Stomach (tissue), 4 donors: ENCODE results near the gene MRPL53.

Source experiments
- EP300 ChIP-seq: sonication (generic); formaldehyde crosslinking; IDR thresholded peaks from one replicate; pipeline ENCODE4 v1.6.1; 2017; ENCODE audit warnings: antibody characterized with exemption
- POLR2A ChIP-seq, 4 donors: fragments of 450-650 bp; IDR thresholded peaks; one replicate each; pipeline ENCODE4 v1.6.1; 2016; ENCODE audit warnings: antibody characterized with exemption in 4 of 4, control low read depth in 2 of 4, mild to moderate bottlenecking in 1 of 4, moderate library complexity in 1 of 4
- POLR2AphosphoS5 ChIP-seq, 3 donors: sonication (generic); formaldehyde crosslinking; IDR thresholded peaks; one replicate each; pipeline ENCODE4 v1.6.1; 2016; ENCODE audit warnings: antibody characterized with exemption in 3 of 3
- TF ChIP-seq, protein P1 (sequence below), 7 experiments: fragments of 450-650 bp in 4 of 7; fragments of 200-600 bp in 3 of 7; sonication (generic) in 3 of 7; IDR thresholded peaks; one replicate each; pipeline ENCODE4 v1.5.1; 2016 to 2019; ENCODE audit warnings: antibody characterized with exemption in 7 of 7, control low read depth in 2 of 7, mild to moderate bottlenecking in 1 of 7

GRCh38 chr2:74457549-74458131 lies 14.8 kb downstream of the MRPL53 start:
- TF ChIP-seq POLR2A (IDR thresholded peaks at IDR 0.05) (peak in 2 of 4 donors; percentile 66 to 71), POLR2AphosphoS5 (IDR thresholded peaks at IDR 0.05) (peak in 2 of 3 donors; percentile 66 to 85), EP300 (no peak)
- TF ChIP-seq, protein P1, sequence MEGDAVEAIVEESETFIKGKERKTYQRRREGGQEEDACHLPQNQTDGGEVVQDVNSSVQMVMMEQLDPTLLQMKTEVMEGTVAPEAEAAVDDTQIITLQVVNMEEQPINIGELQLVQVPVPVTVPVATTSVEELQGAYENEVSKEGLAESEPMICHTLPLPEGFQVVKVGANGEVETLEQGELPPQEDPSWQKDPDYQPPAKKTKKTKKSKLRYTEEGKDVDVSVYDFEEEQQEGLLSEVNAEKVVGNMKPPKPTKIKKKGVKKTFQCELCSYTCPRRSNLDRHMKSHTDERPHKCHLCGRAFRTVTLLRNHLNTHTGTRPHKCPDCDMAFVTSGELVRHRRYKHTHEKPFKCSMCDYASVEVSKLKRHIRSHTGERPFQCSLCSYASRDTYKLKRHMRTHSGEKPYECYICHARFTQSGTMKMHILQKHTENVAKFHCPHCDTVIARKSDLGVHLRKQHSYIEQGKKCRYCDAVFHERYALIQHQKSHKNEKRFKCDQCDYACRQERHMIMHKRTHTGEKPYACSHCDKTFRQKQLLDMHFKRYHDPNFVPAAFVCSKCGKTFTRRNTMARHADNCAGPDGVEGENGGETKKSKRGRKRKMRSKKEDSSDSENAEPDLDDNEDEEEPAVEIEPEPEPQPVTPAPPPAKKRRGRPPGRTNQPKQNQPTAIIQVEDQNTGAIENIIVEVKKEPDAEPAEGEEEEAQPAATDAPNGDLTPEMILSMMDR (IDR thresholded peaks at IDR 0.05): no peak
